Muscle of leg (tissue), 11 donors: Measurements from ENCODE around the gene HINT2. TPM values are rescaled to one million over a fixed set of nuclear protein-coding genes. Genes with fewer than 3 reads are reported as not detected.
A peak's percentile ranks its signal among the peaks of the same experiment; 100 is the strongest.

ENCODE experiments used
- DNase-seq: peaks from one replicate; pipeline ENCODE4 v3.0.0; 2013
- H3K27ac ChIP-seq: one replicate; pipeline ENCODE4 v1.5.1; 2013; ENCODE audit warnings: mild to moderate bottlenecking, low read length, control low read depth
- H3K27me3 ChIP-seq: one replicate; pipeline ENCODE4 v1.6.1; 2013; ENCODE audit warnings: low read length; ENCODE audit not compliant: control insufficient read depth, insufficient read depth
- H3K36me3 ChIP-seq: one replicate; pipeline ENCODE4 v1.6.1; 2013; ENCODE audit warnings: low read length; ENCODE audit not compliant: control insufficient read depth, insufficient read depth
- H3K4me1 ChIP-seq: one replicate; pipeline ENCODE4 v1.6.1; 2013; ENCODE audit warnings: low read length; ENCODE audit not compliant: control insufficient read depth, insufficient read depth
- H3K4me3 ChIP-seq: one replicate; pipeline ENCODE4 v1.5.1; 2013; ENCODE audit warnings: low read length, control low read depth
- H3K9me3 ChIP-seq: replicated peaks from 2 replicates; pipeline ENCODE4 v1.6.1; 2013; ENCODE audit warnings: low read depth, low read length; ENCODE audit not compliant: control insufficient read depth
- WGBS: methylation state at CpG from one replicate; pipeline ENCODE4 v1.1.5; 2013; ENCODE audit warnings: missing lambda C conversion rate; ENCODE audit not compliant: insufficient coverage; 5-methylcytosine and 5-hydroxymethylcytosine counted together
- polyA plus RNA-seq, 8 donors: library from polyadenylated mRNA; unstranded; fragments of 120-200 nt; gene quantifications; one replicate each; pipeline versions ENCODE4 v1.2.1 to v1.2.3, GENCODE V29; 2013; ENCODE audit warnings: inconsistent platforms in 1 of 8, low replicate concordance in 1 of 8; ENCODE audit not compliant: insufficient read length in 8 of 8, insufficient read depth in 1 of 8
- total RNA-seq: library from RNA; stranded (reverse); fragments of 120-200 nt; gene quantifications from one replicate; pipeline ENCODE4 v1.2.4, GENCODE V29; 2013

Gene HINT2
- total and polyA plus RNA-seq, 9 donors: 24.5 to 35.6 (median 30.3) TPM

DNA sequence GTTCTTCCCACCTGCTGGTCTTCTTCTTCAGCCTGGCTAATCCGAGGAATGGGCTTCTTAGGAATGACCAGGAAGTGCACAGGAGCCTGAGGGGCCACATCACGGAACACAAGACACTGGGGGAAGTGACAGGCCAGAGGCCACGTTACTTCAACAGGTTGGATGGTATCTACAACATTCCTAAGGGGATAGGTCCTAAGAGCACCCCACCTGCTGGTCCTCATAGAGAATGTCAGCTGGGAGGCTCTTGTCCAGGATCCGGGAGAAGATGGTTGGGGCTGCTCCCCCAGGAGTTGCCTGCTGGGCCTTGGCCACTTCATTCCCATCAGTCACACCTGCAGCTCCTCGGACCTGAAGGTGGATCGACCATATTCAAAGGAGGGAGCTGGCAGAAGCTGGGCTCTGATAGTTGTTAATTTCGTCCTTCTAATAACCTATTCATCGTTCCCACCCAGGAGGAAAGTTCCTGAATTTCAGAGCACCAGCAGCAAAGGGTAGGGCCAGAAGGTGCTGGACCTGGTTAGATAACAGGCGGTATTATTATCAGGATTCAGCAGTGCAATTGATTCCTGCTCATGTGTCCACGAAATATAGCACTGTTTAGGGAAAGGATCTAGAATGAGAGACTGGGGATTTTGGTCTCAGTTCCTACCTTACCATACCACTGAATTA lies 1.3 kb downstream of the HINT2 start:
- WGBS: 93% methylated on average over 4 of the region's 10 CpGs
- Histone ChIP-seq H3K27me3 (peaks cover 4% of the 10 kb centered on the region), H3K4me1 (peaks cover 37% of the 10 kb centered on the region), H3K9me3 (no peaks in the 10 kb centered on the region), H3K36me3 (peaks cover 11% of the 10 kb centered on the region), H3K27ac (peak overlapping the region; percentile 97), H3K4me3 (no peak overlapping the region)
- DNase-seq: no peak

DNA sequence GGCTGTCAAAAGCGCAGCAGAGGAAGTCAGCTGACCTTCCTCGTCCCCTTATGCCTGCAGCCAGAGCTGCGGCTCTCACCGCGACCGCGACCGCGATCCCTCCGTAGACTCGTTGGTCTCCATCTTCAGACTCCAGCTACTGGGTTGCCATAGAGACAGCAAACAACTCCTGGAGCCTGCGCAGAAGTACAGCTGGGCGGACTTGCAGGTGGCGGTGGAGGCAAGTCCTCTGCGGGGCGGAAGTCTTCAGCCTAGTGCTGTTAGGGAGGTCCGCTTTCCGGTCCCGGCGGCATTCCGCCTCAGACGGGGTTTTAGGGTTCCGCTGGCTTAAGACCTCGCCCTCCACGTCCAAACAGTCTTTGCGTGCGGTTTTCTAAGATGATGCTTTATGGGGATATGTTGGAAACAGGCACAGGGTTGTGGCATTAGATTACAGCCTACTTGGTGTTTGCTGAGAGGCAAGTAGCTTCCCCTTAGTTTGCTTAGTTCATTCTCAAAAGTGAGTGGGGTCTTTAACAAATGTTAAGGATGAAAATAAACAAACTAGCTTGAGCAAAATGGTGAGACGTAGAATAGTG lies 2.7 kb downstream of the HINT2 start, which contains the start of gene SPAG8:
Gene SPAG8 (minus strand): TSS at position 238 of the 578 bp plus-strand sequence. CDS start 115 bp downstream, at position 123.
- DNase-seq: peak; percentile 99
- H3K4me1 ChIP-seq: peaks cover 37% of the 10 kb centered on the region
- H3K27me3 ChIP-seq: peaks cover 4% of the 10 kb centered on the region
- H3K36me3 ChIP-seq: peaks cover 19% of the 10 kb centered on the region
- WGBS: 0% methylated on average over 16 of the region's 28 CpGs
- H3K27ac ChIP-seq: peak within 1 kb of the TSS; percentile 80
- no peaks in the 10 kb centered on the region for H3K9me3 ChIP-seq
- peak within 1 kb of the TSS; percentile 50 for H3K4me3 ChIP-seq

DNA sequence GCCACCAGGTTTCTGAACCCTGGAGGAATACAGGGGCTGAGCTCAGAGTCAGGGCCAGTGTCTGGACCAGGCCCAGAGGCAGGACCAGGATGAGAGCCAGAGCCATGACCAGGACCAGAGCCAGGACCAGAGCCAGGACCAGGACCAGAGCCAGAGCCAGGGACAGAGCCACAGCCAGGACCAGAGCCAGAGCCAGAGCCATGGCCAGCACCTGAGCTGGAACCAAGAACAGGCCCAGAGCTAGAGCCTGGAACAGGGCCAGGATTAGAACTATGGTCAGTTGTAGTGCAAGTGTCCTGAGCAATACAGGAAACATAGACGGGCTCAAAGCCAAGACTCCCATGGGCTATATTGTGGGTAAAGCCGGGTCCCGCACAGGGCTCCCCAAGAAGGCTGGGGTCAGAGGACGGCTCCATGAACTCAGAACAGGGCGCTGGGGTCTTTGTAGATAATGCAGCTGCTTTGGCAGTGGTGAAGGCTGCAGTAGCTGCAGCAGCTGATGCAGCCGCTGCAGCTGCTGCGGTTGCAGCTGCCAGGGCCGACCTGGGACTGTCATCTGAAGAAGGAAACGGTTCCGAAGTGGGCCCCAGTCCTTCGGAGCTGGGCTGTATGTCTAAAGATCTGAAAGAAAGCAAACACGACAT lies 3.3 kb downstream of the HINT2 start:
- peak overlapping the region; percentile 80 for H3K27ac ChIP-seq
- H3K4me1 ChIP-seq: peaks cover 37% of the 10 kb centered on the region
- peaks cover 4% of the 10 kb centered on the region for H3K27me3 ChIP-seq
- H3K36me3 ChIP-seq: peaks cover 24% of the 10 kb centered on the region
- no peaks in the 10 kb centered on the region for H3K9me3 ChIP-seq
- peak; percentile 69 for DNase-seq
- WGBS: 5% methylated on average over 12 of the region's 12 CpGs
- H3K4me3 ChIP-seq: peak overlapping the region; percentile 50

DNA sequence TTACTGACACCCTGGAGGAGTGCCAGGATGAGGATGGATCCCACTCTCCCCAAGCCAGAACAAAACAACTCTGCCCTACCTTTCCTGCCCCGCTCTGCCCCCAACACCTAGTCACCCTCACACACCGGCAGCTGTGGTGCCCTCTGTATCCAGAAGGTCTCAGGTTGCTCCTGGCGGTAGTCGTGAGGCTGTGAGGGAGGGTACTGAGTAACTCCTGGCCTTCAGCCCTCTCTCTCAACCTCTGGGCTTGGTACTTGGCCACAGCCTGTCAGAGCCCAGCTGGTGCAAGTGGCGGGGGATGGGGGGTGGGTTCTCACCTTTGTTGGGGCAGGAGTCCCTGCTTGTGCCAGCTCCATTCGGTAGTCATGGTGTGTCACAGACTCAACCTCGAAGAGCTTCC lies 4.7 kb downstream of the HINT2 start:
- Histone ChIP-seq H3K9me3 (no peaks in the 10 kb centered on the region), H3K27me3 (peaks cover 4% of the 10 kb centered on the region), H3K4me3 (no peak overlapping the region), H3K27ac (no peak overlapping the region), H3K36me3 (peaks cover 37% of the 10 kb centered on the region), H3K4me1 (peaks cover 35% of the 10 kb centered on the region)
- 90% methylated on average over 2 of the region's 7 CpGs for WGBS
- DNase-seq: no peak

- Histone ChIP-seq H3K4me3 (no peak overlapping the region), H3K36me3 (peaks cover 45% of the 10 kb centered on the region)
- WGBS: 98% methylated on average over 7 of the region's 9 CpGs
Observed at GRCh38 chr9:35808433-35808832, 6.4 kb downstream of the HINT2 start.

GRCh38 chr9:35806101-35806500 lies 8.7 kb downstream of the HINT2 start:
- Histone ChIP-seq H3K4me3 (no peak overlapping the region), H3K27ac (no peak overlapping the region), H3K27me3 (peaks cover 4% of the 10 kb centered on the region), H3K36me3 (peaks cover 57% of the 10 kb centered on the region), H3K9me3 (no peaks in the 10 kb centered on the region), H3K4me1 (peaks cover 6% of the 10 kb centered on the region)
- no peak for DNase-seq
- WGBS: 98% methylated on average over 6 of the region's 8 CpGs

More at GRCh38 chr9:35808433-35808832, 6.4 kb downstream of the HINT2 start:
- peaks cover 25% of the 10 kb centered on the region for H3K4me1 ChIP-seq
- DNase-seq: no peak
- H3K27ac ChIP-seq: no peak overlapping the region
- H3K27me3 ChIP-seq: peaks cover 4% of the 10 kb centered on the region
- no peaks in the 10 kb centered on the region for H3K9me3 ChIP-seq

- DNase-seq: no peak
- Histone ChIP-seq H3K27me3 (no peaks in the 10 kb centered on the region), H3K27ac (no peak overlapping the region), H3K36me3 (peaks cover 50% of the 10 kb centered on the region), H3K4me3 (no peak overlapping the region), H3K4me1 (no peaks in the 10 kb centered on the region), H3K9me3 (no peaks in the 10 kb centered on the region)
- WGBS: 86% methylated on average over 13 of the region's 13 CpGs
Observed at GRCh38 chr9:35801328-35802128, 13.3 kb downstream of the HINT2 start.

GRCh38 chr9:35800530-35800929 lies 14.3 kb downstream of the HINT2 start:
- DNase-seq: no peak
- Histone ChIP-seq H3K27me3 (no peaks in the 10 kb centered on the region), H3K27ac (no peak overlapping the region), H3K4me1 (no peaks in the 10 kb centered on the region), H3K9me3 (no peaks in the 10 kb centered on the region), H3K36me3 (peaks cover 41% of the 10 kb centered on the region), H3K4me3 (no peak overlapping the region)
- 75% methylated on average over 1 of the region's 7 CpGs for WGBS

- 83% methylated on average over 2 of the region's 4 CpGs for WGBS
- no peaks in the 10 kb centered on the region for H3K27me3 ChIP-seq
- no peak for DNase-seq
- H3K4me3 ChIP-seq: no peak overlapping the region
- peaks cover 5% of the 10 kb centered on the region for H3K4me1 ChIP-seq
- H3K36me3 ChIP-seq: peaks cover 29% of the 10 kb centered on the region
- no peak overlapping the region for H3K27ac ChIP-seq
- H3K9me3 ChIP-seq: no peaks in the 10 kb centered on the region
Observed at GRCh38 chr9:35798658-35799374, 16.0 kb downstream of the HINT2 start.
